Tibial nerve (tissue), 3 donors: ENCODE results near the gene NRBP1.

ENCODE experiments used
- CTCF ChIP-seq, 5 experiments: fragments of 200-600 bp in 3 of 5; fragments of 450-650 bp in 2 of 5; sonication (generic) in 3 of 5; IDR thresholded peaks; one replicate each; pipeline ENCODE4 v1.5.1; 2016 to 2019; ENCODE audit warnings: antibody characterized with exemption in 5 of 5, mild to moderate bottlenecking in 3 of 5, moderate library complexity in 2 of 5
- POLR2A ChIP-seq, 2 donors: fragments of 450-650 bp; IDR thresholded peaks; one replicate each; pipeline ENCODE4 v1.6.1; 2017; ENCODE audit warnings: antibody characterized with exemption in 2 of 2, mild to moderate bottlenecking in 2 of 2, moderate library complexity in 2 of 2

- TF ChIP-seq CTCF (IDR thresholded peaks at IDR 0.05): no peak
- TF ChIP-seq POLR2A (IDR thresholded peaks at IDR 0.05): no peak
These were observed 7.2 kb downstream of the NRBP1 start for GRCh38 chr2:27435628-27436027.
